ENCODE measurements around the gene FAM174C. TPM values are rescaled to one million over a fixed set of nuclear protein-coding genes. Genes with fewer than 3 reads are reported as not detected.
A peak's percentile ranks its signal among the peaks of the same experiment; 100 is the strongest.

FAM174C gene
- total RNA-seq, 1 experiment from 2014 or later, result 59.4 TPM

DNA sequence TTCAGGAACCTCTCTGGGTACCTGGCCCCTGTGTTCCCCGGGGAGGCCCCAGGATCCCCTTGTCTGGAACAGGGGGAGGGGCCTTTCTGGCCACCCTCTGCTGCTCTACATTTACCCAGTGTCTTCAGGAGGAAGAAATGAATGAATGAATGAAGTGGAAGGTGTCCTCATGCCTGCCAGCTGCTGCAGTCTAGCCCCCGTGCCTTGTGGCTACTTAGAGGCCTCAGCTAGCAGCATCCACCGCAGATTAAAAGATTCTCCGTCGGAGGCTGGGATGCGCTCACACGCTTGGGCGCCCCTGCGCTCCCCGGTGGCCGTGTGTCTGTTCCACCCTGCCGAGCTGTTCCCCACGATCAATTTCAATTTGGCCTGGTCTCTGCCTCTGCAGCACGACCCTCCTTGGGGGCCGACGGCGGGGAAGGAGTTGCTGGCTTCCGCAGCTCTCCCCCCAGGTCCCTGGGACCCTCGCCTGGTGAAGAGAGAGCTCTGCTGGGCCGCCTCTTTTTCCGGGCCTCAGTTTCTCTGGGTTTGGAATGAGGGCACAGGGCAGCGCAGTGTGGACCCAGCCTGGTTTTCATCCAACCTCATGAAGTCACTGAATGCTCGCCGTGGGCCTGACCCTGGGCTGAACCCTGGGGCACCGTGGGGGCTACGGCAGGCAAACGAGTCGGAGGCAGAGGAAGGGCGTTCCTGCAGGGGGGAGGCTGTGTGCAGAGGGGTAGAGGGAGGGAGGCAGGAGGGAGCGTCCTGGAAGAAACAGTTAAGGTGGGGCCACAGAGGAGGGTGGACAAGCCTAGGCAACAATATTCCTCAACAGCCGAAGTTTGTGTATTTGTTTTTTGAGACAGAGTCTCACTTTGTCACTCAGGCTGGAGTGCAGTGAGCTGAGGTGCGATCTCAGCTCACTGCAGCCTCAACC is 38.6 kb downstream of the FAM174C start:
- POLR2A ChIA-PET, result no interaction called here
- no peak overlapping the region for H3K27ac Mint-ChIP-seq
- H3K9me3 Mint-ChIP-seq, result no peaks in the 10 kb centered on the region
- DNase-seq (ENCODE audit: low spot score) (no peak), ATAC-seq (no peak)
- no peaks in the 10 kb centered on the region for H3K4me1 Mint-ChIP-seq
- H3K27me3 Mint-ChIP-seq (ENCODE audit: low read depth), result peaks cover 22% of the 10 kb centered on the region
- CTCF ChIA-PET, result interaction anchor here (0.7 to 2.1 kb wide), 9 partner anchors 10 to 512 kb away, joined by 3 to 7 read pairs (median 4); a partner anchor contains a TSS
- H3K4me3 Mint-ChIP-seq, result no peak overlapping the region
- TF ChIP-seq CREM (CRISPR knock-in tag; IDR thresholded peaks at IDR 0.05) (no peak), FOXP1 (CRISPR knock-in tag; IDR thresholded peaks at IDR 0.05; ENCODE audit: borderline replicate concordance) (no peak), ZNF219 (CRISPR knock-in tag; IDR thresholded peaks at IDR 0.05; ENCODE audit: borderline replicate concordance) (no peak)
- no peaks in the 10 kb centered on the region for H3K36me3 Mint-ChIP-seq

DNA sequence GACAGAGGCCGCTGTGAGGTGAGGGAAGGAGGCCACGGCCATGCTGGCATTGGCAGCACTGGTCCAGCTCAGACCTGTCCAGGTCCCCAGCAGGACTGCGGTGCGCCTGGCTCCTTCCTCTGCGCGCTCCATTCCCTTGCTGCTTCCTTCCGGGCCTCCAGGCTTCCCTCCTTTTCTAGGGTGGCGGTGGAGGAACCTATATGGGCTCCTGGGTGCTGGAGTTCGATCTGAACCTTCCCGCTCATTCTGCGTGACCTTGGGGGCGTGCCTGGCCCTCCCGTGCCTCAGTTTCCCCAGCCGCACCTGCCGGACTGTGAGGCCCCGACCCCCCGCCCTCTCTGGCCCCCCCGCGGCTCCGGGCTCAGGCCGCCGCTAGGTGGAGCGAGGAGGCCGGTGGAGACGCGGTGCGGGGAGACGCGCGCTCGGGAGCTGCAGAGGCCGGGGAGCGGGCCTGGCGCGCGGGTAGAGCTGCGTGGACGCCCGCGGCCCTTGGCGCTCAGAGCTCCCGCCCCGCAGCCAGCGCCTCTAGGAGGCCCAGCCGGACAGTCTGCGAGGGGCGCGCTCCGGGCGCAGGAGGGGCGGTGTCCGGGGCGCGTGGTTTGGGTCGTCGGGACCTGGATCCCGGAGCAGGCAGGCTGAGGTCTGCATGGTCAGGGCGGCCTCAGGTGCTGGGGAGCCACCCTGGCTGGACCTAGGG is 40.3 kb downstream of the FAM174C start:
- DNase-seq (ENCODE audit: low spot score) (peak; percentile 66), ATAC-seq (peak; percentile 66)
- no peaks in the 10 kb centered on the region for H3K4me1 Mint-ChIP-seq
- POLR2A ChIA-PET, result no interaction called here
- peaks cover 22% of the 10 kb centered on the region for H3K27me3 Mint-ChIP-seq (ENCODE audit: low read depth)
- H3K27ac Mint-ChIP-seq, result no peak overlapping the region
- CTCF ChIA-PET, result interaction anchor here (0.5 to 1.7 kb wide), 37 partner anchors 8 to 478 kb away, joined by 3 to 12 read pairs (median 4); partner anchors contain the start of gene FAM174C
- no peak overlapping the region for H3K4me3 Mint-ChIP-seq
- no peaks in the 10 kb centered on the region for H3K9me3 Mint-ChIP-seq
- no peaks in the 10 kb centered on the region for H3K36me3 Mint-ChIP-seq
- no peak for TF ChIP-seq CREB1 (CRISPR knock-in tag; IDR thresholded peaks at IDR 0.05)
- TF ChIP-seq ZNF121 (CRISPR knock-in tag; IDR thresholded peaks at IDR 0.05), result no peak
- peak; percentile 24; the same call in 1 of the 2 replicates for TF ChIP-seq SP1 (CRISPR knock-in tag; conservative IDR thresholded peaks at IDR 0.05)
- no peak for TF ChIP-seq ZNF219 (CRISPR knock-in tag; IDR thresholded peaks at IDR 0.05; ENCODE audit: borderline replicate concordance)
- TF ChIP-seq PRRX2 (CRISPR knock-in tag; IDR thresholded peaks at IDR 0.05), result no peak
- TF ChIP-seq FOXK1 (CRISPR knock-in tag; IDR thresholded peaks at IDR 0.05), result 0 out of 2 replicates have a peak, but pooled peaks have one; percentile 32
- TF ChIP-seq, protein P1, sequence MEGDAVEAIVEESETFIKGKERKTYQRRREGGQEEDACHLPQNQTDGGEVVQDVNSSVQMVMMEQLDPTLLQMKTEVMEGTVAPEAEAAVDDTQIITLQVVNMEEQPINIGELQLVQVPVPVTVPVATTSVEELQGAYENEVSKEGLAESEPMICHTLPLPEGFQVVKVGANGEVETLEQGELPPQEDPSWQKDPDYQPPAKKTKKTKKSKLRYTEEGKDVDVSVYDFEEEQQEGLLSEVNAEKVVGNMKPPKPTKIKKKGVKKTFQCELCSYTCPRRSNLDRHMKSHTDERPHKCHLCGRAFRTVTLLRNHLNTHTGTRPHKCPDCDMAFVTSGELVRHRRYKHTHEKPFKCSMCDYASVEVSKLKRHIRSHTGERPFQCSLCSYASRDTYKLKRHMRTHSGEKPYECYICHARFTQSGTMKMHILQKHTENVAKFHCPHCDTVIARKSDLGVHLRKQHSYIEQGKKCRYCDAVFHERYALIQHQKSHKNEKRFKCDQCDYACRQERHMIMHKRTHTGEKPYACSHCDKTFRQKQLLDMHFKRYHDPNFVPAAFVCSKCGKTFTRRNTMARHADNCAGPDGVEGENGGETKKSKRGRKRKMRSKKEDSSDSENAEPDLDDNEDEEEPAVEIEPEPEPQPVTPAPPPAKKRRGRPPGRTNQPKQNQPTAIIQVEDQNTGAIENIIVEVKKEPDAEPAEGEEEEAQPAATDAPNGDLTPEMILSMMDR (IDR thresholded peaks at IDR 0.05), result peak; percentile 32; the same call in 1 of the 2 replicates
- TF ChIP-seq, protein P2, sequence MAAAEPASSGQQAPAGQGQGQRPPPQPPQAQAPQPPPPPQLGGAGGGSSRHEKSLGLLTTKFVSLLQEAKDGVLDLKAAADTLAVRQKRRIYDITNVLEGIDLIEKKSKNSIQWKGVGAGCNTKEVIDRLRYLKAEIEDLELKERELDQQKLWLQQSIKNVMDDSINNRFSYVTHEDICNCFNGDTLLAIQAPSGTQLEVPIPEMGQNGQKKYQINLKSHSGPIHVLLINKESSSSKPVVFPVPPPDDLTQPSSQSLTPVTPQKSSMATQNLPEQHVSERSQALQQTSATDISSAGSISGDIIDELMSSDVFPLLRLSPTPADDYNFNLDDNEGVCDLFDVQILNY (CRISPR knock-in tag; IDR thresholded peaks at IDR 0.05), result peak; percentile 83
- TF ChIP-seq, protein P3, sequence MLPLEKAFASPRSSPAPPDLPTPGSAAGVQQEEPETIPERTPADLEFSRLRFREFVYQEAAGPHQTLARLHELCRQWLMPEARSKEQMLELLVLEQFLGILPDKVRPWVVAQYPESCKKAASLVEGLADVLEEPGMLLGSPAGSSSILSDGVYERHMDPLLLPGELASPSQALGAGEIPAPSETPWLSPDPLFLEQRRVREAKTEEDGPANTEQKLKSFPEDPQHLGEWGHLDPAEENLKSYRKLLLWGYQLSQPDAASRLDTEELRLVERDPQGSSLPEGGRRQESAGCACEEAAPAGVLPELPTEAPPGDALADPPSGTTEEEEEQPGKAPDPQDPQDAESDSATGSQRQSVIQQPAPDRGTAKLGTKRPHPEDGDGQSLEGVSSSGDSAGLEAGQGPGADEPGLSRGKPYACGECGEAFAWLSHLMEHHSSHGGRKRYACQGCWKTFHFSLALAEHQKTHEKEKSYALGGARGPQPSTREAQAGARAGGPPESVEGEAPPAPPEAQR (CRISPR knock-in tag; IDR thresholded peaks at IDR 0.05), result no peak
- TF ChIP-seq, protein P4, sequence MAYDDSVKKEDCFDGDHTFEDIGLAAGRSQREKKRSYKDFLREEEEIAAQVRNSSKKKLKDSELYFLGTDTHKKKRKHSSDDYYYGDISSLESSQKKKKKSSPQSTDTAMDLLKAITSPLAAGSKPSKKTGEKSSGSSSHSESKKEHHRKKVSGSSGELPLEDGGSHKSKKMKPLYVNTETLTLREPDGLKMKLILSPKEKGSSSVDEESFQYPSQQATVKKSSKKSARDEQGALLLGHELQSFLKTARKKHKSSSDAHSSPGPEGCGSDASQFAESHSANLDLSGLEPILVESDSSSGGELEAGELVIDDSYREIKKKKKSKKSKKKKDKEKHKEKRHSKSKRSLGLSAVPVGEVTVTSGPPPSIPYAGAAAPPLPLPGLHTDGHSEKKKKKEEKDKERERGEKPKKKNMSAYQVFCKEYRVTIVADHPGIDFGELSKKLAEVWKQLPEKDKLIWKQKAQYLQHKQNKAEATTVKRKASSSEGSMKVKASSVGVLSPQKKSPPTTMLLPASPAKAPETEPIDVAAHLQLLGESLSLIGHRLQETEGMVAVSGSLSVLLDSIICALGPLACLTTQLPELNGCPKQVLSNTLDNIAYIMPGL (CRISPR knock-in tag; IDR thresholded peaks at IDR 0.05), result peak; percentile 99
- TF ChIP-seq, protein P5, sequence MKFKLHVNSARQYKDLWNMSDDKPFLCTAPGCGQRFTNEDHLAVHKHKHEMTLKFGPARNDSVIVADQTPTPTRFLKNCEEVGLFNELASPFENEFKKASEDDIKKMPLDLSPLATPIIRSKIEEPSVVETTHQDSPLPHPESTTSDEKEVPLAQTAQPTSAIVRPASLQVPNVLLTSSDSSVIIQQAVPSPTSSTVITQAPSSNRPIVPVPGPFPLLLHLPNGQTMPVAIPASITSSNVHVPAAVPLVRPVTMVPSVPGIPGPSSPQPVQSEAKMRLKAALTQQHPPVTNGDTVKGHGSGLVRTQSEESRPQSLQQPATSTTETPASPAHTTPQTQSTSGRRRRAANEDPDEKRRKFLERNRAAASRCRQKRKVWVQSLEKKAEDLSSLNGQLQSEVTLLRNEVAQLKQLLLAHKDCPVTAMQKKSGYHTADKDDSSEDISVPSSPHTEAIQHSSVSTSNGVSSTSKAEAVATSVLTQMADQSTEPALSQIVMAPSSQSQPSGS (CRISPR knock-in tag; IDR thresholded peaks at IDR 0.05; ENCODE audit: borderline replicate concordance, low read depth), result no peak
- TF ChIP-seq, protein P6, sequence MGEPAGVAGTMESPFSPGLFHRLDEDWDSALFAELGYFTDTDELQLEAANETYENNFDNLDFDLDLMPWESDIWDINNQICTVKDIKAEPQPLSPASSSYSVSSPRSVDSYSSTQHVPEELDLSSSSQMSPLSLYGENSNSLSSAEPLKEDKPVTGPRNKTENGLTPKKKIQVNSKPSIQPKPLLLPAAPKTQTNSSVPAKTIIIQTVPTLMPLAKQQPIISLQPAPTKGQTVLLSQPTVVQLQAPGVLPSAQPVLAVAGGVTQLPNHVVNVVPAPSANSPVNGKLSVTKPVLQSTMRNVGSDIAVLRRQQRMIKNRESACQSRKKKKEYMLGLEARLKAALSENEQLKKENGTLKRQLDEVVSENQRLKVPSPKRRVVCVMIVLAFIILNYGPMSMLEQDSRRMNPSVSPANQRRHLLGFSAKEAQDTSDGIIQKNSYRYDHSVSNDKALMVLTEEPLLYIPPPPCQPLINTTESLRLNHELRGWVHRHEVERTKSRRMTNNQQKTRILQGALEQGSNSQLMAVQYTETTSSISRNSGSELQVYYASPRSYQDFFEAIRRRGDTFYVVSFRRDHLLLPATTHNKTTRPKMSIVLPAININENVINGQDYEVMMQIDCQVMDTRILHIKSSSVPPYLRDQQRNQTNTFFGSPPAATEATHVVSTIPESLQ (CRISPR knock-in tag; IDR thresholded peaks at IDR 0.05), result no peak
- TF ChIP-seq, protein P7, sequence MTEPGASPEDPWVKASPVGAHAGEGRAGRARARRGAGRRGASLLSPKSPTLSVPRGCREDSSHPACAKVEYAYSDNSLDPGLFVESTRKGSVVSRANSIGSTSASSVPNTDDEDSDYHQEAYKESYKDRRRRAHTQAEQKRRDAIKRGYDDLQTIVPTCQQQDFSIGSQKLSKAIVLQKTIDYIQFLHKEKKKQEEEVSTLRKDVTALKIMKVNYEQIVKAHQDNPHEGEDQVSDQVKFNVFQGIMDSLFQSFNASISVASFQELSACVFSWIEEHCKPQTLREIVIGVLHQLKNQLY (CRISPR knock-in tag; IDR thresholded peaks at IDR 0.05), result 0 out of 2 replicates have a peak, but pooled peaks have one; percentile 48
- TF ChIP-seq, protein P8, sequence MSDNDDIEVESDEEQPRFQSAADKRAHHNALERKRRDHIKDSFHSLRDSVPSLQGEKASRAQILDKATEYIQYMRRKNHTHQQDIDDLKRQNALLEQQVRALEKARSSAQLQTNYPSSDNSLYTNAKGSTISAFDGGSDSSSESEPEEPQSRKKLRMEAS (CRISPR knock-in tag; IDR thresholded peaks at IDR 0.05), result no peak; the same call in 1 of the 2 replicates
- TF ChIP-seq ZNF317 (CRISPR knock-in tag; IDR thresholded peaks at IDR 0.05; ENCODE audit: borderline replicate concordance, low read depth), result no peak
- TF ChIP-seq SOX15 (CRISPR knock-in tag; IDR thresholded peaks at IDR 0.05), result no peak
- TF ChIP-seq RELA (CRISPR knock-in tag; IDR thresholded peaks at IDR 0.05; ENCODE audit: borderline replicate concordance), result 0 out of 2 replicates have a peak, but pooled peaks have one; percentile 52
- 0 out of 2 replicates have a peak, but pooled peaks have one; percentile 27 for TF ChIP-seq ZBTB21 (CRISPR knock-in tag; IDR thresholded peaks at IDR 0.05; ENCODE audit: borderline replicate concordance)

Data from WTC11 (cell line).